HG02642 (cell line): ENCODE measurements around the gene RBBP7.
A peak's percentile ranks its signal among the peaks of the same experiment; 100 is the strongest.

Source experiments
- ATAC-seq: cut with Tn5 transposase; IDR thresholded peaks from one replicate; pipeline ENCODE4 v1.9.1; 2021; ENCODE audit warnings: mild to moderate bottlenecking; ENCODE audit not compliant: unreplicated experiment, poor library complexity

RBBP7 gene

GRCh38 chrX:16870095-16870861 lies at the start of gene RBBP7:
TSS of gene RBBP7 (minus strand) at chrX:16870362. CDS start at chrX:16870053, 309 bp downstream.
- ATAC-seq: peak; percentile 83

DNA sequence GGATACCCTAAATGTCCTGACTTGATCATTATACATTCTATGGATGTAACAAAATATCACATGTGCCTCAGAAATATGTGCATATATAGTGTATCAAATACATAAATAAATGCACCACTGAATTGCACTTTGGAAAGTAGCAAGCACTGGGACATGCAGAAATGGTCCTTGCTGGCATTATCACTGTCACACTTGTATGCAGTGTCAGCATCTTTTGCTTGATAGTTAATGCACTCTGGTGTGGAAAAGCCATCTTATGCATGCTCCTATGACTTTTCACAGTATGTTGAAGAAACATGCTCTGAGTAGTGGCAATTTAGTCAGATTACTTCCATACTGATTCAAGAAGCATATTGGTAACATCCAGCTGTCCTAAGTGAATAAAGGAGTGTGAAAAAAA lies 48.8 kb upstream of the RBBP7 start:
- ATAC-seq: no peak

GRCh38 chrX:16917120-16917519 lies 47.0 kb upstream of the RBBP7 start:
- no peak for ATAC-seq

- no peak for ATAC-seq
Measured at GRCh38 chrX:16916561-16916960, 46.4 kb upstream of the RBBP7 start.

DNA sequence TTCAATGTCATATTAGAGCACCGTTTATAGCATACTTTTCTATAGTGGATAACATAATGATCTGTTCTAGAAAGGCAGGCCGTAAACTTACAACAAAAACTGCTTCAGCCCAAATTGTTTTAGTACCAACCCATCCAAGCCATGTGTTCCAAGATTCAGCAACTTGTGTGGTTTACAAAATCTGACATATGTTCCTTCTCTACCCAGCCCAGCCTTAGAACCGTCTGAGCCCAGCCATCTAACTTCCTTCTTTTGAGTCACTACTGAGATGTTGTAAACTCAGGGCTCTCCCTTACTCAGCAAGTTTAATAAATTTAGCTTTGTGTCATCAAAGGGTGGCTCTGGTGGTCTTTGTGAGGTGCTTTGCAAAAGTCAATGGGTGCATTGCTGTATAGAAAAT lies 43.9 kb upstream of the RBBP7 start:
- no peak for ATAC-seq

DNA sequence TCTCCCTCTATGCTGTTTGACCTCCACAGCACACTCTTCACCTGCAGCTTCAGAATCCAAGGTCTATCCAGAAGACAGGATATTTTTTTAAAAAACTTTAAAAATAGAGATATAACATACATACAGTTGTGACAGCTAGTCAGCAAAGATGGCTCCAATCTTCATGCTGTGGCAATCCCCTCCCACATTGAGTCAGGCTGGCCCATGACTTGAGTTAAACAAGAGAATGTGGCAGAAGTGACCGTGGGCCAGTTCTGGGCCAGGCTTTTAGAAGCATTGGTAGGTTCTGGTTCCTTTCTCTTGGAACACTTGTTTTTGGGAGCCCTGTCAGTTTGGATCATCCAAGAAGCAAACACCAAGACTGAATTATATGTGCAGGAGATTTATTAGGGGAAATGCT lies 40.2 kb upstream of the RBBP7 start:
- no peak for ATAC-seq

DNA sequence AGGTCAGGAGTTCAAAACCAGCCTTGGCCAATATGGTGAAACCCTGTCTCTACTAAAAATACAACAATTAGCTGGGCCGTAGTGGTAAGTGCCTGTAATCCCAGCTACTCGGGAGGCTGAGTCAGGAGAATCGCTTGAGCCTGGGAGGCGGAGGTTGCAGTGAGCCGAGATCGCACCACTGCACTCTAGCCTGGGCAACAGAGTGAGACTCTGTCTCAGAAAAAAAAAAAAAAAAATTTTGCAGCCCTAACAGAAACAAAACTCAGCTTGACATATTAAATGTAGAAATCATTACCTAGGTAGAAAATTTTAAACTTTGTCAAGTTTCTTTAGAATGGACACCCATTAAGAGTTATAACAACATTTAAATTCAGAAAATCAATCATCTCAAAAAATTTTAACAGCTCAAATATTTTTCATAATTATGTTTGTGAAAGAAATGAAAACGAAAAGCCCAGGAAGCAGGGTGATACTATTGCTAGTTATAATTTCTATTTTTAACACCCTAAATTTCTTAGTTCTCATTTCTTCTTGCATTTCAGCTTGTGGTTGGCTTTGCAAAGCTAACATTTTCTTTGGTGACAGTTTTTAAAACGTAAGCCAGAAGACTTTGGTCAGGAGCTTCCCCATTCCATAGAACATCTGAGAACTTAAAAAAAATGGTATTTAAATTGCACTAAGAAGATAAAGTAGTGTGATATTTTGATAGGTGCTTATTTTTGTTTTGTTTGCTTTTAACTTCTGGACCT lies 33.3 kb upstream of the RBBP7 start:
- no peak for ATAC-seq

GRCh38 chrX:16897445-16897844 lies 27.3 kb upstream of the RBBP7 start:
- no peak for ATAC-seq

- ATAC-seq: peak; percentile 71
Measured at GRCh38 chrX:16892504-16893362, 22.6 kb upstream of the RBBP7 start.

DNA sequence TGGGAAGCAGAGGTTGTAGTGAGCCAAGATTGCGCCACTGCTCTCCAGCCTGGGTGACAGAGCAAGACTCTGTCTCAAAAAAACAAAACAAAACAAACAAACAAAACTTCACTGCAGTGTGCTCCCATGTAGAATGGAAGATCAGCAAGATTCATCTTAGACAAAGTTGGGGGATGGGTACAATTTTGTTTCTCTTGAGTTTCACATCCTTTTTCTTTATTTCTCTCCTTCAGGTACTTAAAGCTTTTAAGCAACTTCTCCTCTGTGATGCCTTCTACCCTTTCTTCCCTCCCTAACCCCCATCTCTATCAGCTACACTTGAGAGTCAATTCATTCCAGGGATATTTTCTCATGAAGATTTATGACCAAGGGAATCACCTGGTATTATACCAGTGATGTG lies 15.5 kb upstream of the RBBP7 start:
- no peak for ATAC-seq

GRCh38 chrX:16883487-16883804 lies 13.3 kb upstream of the RBBP7 start:
- no peak for ATAC-seq

GRCh38 chrX:16882702-16883486 lies 12.7 kb upstream of the RBBP7 start:
- ATAC-seq: peak; percentile 69

GRCh38 chrX:16882169-16882568 lies 12.0 kb upstream of the RBBP7 start:
- peak; percentile 50 for ATAC-seq

DNA sequence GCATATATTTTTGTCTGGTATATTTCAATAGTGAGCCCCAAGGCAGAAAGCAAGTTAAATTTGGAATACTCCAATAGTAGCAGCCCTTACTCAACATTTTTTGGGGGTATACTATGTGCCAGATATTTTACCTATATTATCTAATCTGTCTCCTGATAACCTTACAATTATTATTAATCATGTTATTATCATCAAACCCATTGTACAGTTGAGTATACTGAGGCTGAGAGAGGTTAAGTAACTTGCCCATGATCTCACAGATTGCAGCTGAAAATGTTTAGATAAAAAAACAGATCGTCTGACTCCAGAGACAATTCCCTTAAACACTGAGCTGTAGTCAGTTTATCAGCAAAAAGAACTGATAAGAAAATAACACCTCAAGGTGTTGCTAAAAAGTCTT lies 6.5 kb upstream of the RBBP7 start:
- no peak for ATAC-seq

DNA sequence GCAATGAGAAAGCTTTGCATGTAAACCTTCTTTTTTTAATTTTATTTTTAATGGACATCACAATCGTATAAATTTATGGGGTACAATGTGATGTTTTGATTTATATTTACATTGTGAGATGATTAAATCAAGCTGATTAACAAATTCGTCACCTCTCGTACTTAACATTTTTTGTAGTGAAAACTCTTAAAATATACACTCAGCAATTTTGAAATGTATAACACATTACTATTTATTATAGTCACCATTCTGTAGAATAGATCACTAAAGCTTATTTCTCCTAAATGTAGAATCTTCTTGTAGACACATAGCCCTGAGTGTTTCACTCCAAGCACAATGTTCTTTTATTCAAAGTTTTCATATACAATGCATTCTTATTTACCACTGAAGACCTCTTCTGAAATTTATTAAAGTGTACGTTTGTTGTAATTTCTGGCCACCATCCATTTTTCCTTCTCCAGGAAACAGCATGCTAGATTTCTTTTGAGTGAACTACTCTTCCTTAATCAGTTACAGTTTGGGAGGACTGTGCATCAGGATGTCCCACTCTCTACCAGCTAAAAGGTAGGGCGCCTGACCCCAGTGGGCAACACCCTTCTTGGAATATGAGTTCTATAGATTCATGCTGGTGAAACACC lies 4.4 kb upstream of the RBBP7 start:
- no peak for ATAC-seq

- ATAC-seq: no peak
Measured at GRCh38 chrX:16873106-16873505, 2.9 kb upstream of the RBBP7 start.

DNA sequence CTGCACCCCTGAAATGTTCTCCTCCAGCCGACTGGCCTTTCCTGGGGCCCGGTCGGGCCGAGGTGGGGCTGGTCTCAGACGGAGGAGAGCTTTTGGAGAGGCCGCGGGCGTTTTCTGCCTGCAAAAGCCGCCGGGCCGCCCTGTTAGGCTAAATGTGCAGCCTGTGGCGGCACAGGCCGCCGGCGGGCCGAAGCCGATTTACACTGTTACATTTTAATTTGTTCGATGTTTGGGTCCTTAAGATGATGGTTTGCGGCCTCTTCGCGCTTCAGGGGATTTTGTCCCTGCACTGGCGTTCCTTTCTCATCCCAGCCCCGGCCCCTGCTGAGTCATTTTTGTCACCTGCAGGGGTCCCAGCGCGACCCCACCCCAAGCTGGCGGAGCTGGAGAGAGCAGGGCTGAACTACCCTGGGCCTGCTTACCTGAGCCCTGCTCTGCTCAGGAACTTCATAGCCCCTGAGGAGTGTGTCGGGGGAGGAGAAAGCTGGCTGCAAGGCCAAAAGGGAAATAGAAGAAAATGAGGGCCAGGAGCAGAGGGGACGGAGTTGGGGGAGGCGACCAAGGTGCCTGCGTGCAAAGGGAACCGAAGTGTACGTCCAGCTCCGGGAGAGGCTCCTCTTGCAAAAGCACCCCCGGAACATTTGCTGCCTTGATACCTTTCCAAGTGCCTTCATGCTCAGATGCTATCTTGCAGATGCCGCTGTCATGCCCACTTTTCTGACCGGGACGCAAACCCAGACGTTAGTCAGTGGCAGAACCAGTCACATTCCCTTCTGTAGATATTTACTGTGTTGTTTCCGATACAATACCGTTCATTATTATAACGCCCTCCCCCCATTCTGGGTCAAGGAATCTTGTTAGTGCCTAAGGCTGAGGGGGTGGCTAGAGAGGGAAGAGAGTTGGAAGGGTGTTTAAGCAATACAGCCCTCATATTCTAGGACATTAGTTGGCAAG lies 977 bp upstream of the RBBP7 start:
- peak; percentile 13 for ATAC-seq

GRCh38 chrX:16869393-16870094 lies 618 bp downstream of the RBBP7 start:
- peak; percentile 56 for ATAC-seq
